Stimulated activated naive CD4-positive, alpha-beta T cell (primary cell): ENCODE data around the gene C4A.

ENCODE experiments used
- DNase-seq, 6 experiments: peaks; one replicate each; lab custom pipeline; 2025; lab: John Stamatoyannopoulos, UW

C4A gene

GRCh38 chr6:32050562-32050961, 68.7 kb downstream of the C4A start:
- no peak for DNase-seq
